Stimulated activated CD4-positive, alpha-beta T cell treated with anti-CD3 and anti-CD28 coated beads, Interleukin-1b, Interleukin-23, amount 100 ng/mL, for 1 hour (primary cell): Measurements from ENCODE around the gene DSTN.

Experiments
- DNase-seq, 2 donors: peaks; one replicate each; pipeline ENCODE4 v3.0.0-alpha.2; 2020; ENCODE audit warnings: low read depth in 2 of 2

DSTN gene

GRCh38 chr20:17549131-17549530 lies 20.7 kb upstream of the DSTN start:
- no peak for DNase-seq

GRCh38 chr20:17555106-17555505 lies 14.8 kb upstream of the DSTN start:
- no peak for DNase-seq

GRCh38 chr20:17556837-17557674 lies 12.8 kb upstream of the DSTN start:
- DNase-seq: no peak

GRCh38 chr20:17557675-17558006 lies 12.2 kb upstream of the DSTN start:
- DNase-seq: no peak

- no peak for DNase-seq
Observed at GRCh38 chr20:17558154-17558940, 11.5 kb upstream of the DSTN start.

- DNase-seq: no peak
Observed at GRCh38 chr20:17558941-17559304, 11.0 kb upstream of the DSTN start.

- no peak for DNase-seq
Observed at GRCh38 chr20:17559338-17559737, 10.5 kb upstream of the DSTN start.

GRCh38 chr20:17560344-17561074 lies 9.4 kb upstream of the DSTN start:
- no peak for DNase-seq

- no peak for DNase-seq
Observed at GRCh38 chr20:17562804-17563305, 7.0 kb upstream of the DSTN start.

- DNase-seq: no peak
Observed at GRCh38 chr20:17565169-17565845, 4.6 kb upstream of the DSTN start.

- DNase-seq: no peak
Observed at GRCh38 chr20:17566345-17566744, 3.5 kb upstream of the DSTN start.

- no peak for DNase-seq
Observed at GRCh38 chr20:17568045-17568788, 1.7 kb upstream of the DSTN start.

GRCh38 chr20:17568972-17569521 lies 828 bp upstream of the DSTN start:
- DNase-seq: no peak

- no peak for DNase-seq
Observed at GRCh38 chr20:17570347-17571152, 675 bp downstream of the DSTN start.

GRCh38 chr20:17571153-17571527 lies 1.3 kb downstream of the DSTN start:
- no peak for DNase-seq

- no peak for DNase-seq
Observed at GRCh38 chr20:17572034-17572638, 2.3 kb downstream of the DSTN start.

GRCh38 chr20:17573463-17573862 lies 3.6 kb downstream of the DSTN start:
- DNase-seq: no peak

GRCh38 chr20:17576215-17576614 lies 6.3 kb downstream of the DSTN start:
- DNase-seq: no peak

- no peak for DNase-seq
Observed at GRCh38 chr20:17579369-17580039, 9.6 kb downstream of the DSTN start.
